Omental fat pad (tissue), 4 donors: ENCODE data around the gene GAS2L1. TPM values are rescaled to one million over a fixed set of nuclear protein-coding genes. Genes with fewer than 3 reads are reported as not detected.

Experiments used
- ATAC-seq: fragments of 150-250 bp; one replicate; pipeline ENCODE4 v1.9.1; 2016; ENCODE audit warnings: mild to moderate bottlenecking, moderate library complexity; ENCODE audit not compliant: low FRiP score
- DNase-seq: peaks from one replicate; pipeline ENCODE4 v3.0.0-alpha.2; 2019; ENCODE audit warnings: low spot score
- total RNA-seq, 4 donors: library from RNA; depleted of rRNA; stranded (reverse); fragments of >200 nt; gene quantifications; one replicate each; pipeline ENCODE4 v1.1.0, GENCODE V29; 2016
- TF ChIP-seq, protein P1 (sequence below), 3 donors: fragments of 450-650 bp; IDR thresholded peaks; one replicate each; pipeline ENCODE4 v1.5.1; 2016 to 2017; ENCODE audit warnings: antibody characterized with exemption in 3 of 3, mild to moderate bottlenecking in 3 of 3, moderate library complexity in 2 of 3

Gene GAS2L1
- total RNA-seq, 4 donors from 2014 or later: 13.4 to 29.0 (median 22.7) TPM

DNA sequence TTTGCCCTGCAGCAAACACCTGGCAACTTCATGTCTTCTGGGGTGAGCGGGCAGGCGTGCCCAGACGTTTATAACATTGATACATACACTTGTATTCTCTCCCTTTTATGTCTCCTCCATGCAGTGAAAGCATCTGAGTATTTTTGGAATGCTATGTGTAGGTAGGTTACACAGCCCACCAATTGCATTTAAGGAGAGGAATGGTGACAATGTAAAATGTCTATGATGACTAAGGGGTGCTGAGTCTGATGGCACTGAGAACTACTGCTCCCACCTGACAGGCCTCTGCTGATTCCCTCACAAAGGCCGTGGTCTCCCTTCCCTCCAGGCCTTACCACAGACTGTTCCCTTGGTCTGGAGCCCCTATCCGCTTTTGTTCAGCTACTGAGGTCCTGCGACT, 31.9 kb downstream of the GAS2L1 start:
- no peak for DNase-seq
- TF ChIP-seq, protein P1, sequence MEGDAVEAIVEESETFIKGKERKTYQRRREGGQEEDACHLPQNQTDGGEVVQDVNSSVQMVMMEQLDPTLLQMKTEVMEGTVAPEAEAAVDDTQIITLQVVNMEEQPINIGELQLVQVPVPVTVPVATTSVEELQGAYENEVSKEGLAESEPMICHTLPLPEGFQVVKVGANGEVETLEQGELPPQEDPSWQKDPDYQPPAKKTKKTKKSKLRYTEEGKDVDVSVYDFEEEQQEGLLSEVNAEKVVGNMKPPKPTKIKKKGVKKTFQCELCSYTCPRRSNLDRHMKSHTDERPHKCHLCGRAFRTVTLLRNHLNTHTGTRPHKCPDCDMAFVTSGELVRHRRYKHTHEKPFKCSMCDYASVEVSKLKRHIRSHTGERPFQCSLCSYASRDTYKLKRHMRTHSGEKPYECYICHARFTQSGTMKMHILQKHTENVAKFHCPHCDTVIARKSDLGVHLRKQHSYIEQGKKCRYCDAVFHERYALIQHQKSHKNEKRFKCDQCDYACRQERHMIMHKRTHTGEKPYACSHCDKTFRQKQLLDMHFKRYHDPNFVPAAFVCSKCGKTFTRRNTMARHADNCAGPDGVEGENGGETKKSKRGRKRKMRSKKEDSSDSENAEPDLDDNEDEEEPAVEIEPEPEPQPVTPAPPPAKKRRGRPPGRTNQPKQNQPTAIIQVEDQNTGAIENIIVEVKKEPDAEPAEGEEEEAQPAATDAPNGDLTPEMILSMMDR (IDR thresholded peaks at IDR 0.05): no peak
- ATAC-seq: no peak

DNA sequence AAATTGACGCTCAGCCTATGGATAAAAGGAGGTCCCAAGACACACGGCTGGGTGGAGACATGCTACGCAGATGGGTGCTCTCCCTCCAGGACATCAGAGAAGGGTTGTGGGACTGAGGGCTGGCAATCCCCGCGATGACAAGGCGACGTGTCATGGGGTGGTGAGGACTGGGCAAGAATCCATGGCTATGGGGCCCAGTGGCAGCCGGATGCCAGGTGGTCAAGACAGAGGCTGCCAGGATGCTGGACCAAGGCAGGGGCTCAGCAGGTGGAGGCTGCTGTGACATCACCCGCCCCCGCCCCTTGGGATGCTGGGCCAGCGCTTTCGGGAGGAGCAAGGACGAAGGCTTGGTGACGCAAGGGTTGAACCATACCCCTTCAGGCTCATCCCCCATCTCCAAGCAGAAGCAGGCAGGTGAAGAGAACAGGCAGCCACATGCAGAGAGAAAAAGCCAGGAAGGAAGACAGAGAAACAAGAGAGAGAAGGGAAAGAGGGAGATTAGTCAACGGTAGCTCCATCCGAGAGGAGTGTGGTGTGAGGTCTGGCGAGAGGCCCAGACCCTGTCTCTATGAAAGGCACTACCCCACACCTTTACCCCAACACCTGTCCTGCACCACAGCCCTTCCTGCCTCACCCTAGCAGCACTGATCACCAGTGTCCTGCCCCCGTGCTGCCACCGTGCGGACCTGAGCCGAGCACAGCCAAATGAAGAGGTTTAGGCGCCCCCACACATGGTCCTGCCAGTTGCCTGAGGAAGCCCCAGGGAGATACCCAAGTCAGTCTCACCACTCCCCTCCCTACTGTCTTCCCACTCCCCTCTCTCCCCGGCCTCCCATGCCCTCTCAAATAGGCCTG, 33.2 kb downstream of the GAS2L1 start:
- no peak for DNase-seq
- ATAC-seq: no peak
- TF ChIP-seq, protein P1 (IDR thresholded peaks at IDR 0.05): no peak

DNA sequence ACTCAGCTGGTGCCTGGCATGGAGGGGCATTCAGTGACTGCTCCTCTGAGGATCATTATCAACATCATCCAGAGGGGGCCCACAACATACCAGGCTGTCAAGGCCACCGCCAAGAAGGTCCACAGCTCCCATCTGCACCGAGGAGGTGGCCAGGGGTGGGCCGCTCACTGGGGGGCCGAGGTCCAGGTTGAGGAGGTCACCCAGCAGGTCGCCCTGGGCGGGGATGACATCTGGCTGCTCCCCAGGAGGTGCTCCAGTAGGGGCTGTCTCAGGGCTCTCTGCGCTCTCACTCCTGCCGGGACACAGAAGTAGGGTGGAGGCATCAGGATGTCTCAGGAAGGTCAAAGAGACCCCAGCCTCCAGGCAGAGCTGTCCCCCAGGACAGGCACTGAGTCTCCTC, 34.1 kb downstream of the GAS2L1 start:
- DNase-seq (no peak), ATAC-seq (no peak)
- TF ChIP-seq, protein P1 (IDR thresholded peaks at IDR 0.05): no peak

DNA sequence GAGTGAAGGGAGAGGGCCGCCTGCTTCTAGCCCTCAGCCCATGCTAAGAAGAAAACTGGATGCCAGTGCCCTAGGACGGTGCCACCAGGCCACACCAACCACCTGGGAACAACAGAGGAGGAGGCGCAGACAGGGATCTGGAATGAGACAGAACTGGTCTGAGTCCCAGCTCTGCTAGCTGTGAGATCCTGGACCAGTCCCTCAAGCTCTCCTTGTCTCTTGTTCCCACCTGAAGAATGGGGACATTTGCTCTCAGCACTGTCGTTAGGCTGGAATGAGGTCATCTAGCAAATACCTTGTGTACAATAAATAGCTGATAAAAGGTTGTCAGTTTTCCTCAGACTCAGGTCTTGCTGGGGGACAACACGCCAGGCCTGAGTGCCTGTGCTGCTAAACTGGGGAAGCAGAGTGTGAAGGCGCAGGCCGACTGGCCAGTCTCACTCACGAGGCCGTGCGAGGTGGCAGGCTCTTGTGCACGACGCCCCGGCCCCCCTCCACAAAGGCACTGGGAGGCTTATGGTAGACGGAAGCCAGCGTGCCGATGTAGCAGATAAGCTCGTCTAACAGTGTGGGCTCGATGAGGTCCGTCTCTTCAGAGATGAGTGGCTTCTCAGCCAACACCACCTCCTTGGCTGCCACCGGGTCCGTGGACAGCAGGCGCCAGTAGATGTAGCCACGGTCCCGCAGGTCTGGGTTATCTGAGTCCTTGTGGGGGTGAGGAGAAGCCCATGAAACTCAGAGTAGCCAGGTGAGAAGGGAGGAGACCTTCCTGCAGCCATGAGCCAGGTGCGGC, 34.8 kb downstream of the GAS2L1 start:
- TF ChIP-seq, protein P1 (IDR thresholded peaks at IDR 0.05): no peak
- DNase-seq: no peak
- ATAC-seq: no peak

DNA sequence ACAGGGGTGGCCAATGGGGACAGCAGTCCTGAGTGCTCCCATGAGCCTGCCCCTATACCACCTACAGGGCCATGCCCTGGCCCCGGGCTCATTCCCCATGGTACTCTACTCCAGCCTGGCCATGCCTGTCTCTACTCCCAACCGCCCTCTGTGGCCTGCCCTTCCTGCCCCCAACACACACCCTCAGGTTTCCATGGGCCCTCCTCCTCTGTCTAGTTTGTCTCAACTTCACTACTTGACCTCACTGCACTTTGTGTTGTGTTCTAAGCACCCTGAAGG, 35.3 kb downstream of the GAS2L1 start:
- TF ChIP-seq, protein P1 (IDR thresholded peaks at IDR 0.05): no peak
- no peak for DNase-seq

DNA sequence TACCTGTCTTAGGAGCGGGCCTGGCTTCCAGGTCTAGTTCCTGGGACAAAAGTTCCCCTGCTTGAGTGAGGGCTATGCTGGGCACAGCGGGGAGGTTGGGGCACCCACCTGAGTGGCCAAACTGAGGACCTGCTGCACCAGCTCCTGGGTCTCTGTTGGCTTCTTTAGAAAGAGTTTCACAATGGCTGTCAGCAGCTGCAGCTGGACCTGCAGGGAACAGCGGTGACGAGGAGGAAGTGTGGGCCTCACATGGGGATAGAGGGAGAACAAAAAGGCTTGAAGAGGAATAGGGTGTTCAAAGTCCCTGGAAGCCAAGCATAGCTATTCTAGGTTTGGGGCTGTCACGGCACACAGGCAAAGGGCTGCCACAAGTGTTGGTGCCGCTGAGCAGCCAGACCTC, 35.7 kb downstream of the GAS2L1 start:
- TF ChIP-seq, protein P1 (IDR thresholded peaks at IDR 0.05): no peak
- DNase-seq (no peak), ATAC-seq (no peak)

More for the DNA sequence above, 35.3 kb downstream of the GAS2L1 start:
- no peak for ATAC-seq
